ENCODE data around the gene SMCR8. TPM values are rescaled to one million over a fixed set of nuclear protein-coding genes. Genes with fewer than 3 reads are reported as not detected.

Gene SMCR8
- total RNA-seq, 1 experiment from 2014 or later, result 12.7 TPM

- Histone ChIP-seq H3K4me1 (ENCODE audit: low read length) (peaks cover 27% of the 10 kb centered on the region), H3K4me3 (ENCODE audit: low read length) (no peak overlapping the region), H3K36me3 (ENCODE audit: insufficient read depth, low read length) (no peaks in the 10 kb centered on the region; the same call in 1 of the 2 replicates), H3K27ac (ENCODE audit: low read length) (no peak overlapping the region), H3K27me3 (ENCODE audit: low read length) (no peaks in the 10 kb centered on the region), H3K4me2 (ENCODE audit: low read depth, low read length, poor library complexity, severe bottlenecking) (no peak overlapping the region), H3K79me2 (ENCODE audit: low read length) (peaks cover 30% of the 10 kb centered on the region), H3K9me3 (ENCODE audit: low read length) (no peaks in the 10 kb centered on the region), H3K9ac (ENCODE audit: low read length) (no peak overlapping the region), H4K20me1 (ENCODE audit: insufficient read depth, low read depth, low read length) (peaks cover 17% of the 10 kb centered on the region; the same call in 1 of the 2 replicates), H2AFZ (ENCODE audit: low read length) (no peak overlapping the region), H3K9me2 (replicated peaks; ENCODE audit: insufficient read depth, low read length) (no peaks in the 10 kb centered on the region)
- DNase-seq, result no peak
Measured at GRCh38 chr17:18322522-18322921, 7.4 kb downstream of the SMCR8 start.

- Histone ChIP-seq H3K27ac (ENCODE audit: low read length) (no peak overlapping the region), H3K36me3 (ENCODE audit: insufficient read depth, low read length) (no peaks in the 10 kb centered on the region; the same call in 1 of the 2 replicates), H3K9me3 (ENCODE audit: low read length) (no peaks in the 10 kb centered on the region), H3K27me3 (ENCODE audit: low read length) (no peaks in the 10 kb centered on the region), H3K4me1 (ENCODE audit: low read length) (peaks cover 22% of the 10 kb centered on the region), H3K4me3 (ENCODE audit: low read length) (no peak overlapping the region), H4K20me1 (ENCODE audit: insufficient read depth, low read depth, low read length) (peaks cover 17% of the 10 kb centered on the region; the same call in 1 of the 2 replicates), H3K9me2 (replicated peaks; ENCODE audit: insufficient read depth, low read length) (no peaks in the 10 kb centered on the region), H3K9ac (ENCODE audit: low read length) (no peak overlapping the region), H3K79me2 (ENCODE audit: low read length) (peaks cover 26% of the 10 kb centered on the region), H2AFZ (ENCODE audit: low read length) (no peak overlapping the region), H3K4me2 (ENCODE audit: low read depth, low read length, poor library complexity, severe bottlenecking) (no peak overlapping the region)
- peak; percentile 70 for DNase-seq
Measured at GRCh38 chr17:18323007-18323406, 7.9 kb downstream of the SMCR8 start.

GRCh38 chr17:18323507-18324139 lies 8.5 kb downstream of the SMCR8 start:
- Histone ChIP-seq H3K27me3 (ENCODE audit: low read length) (no peaks in the 10 kb centered on the region), H3K4me2 (ENCODE audit: low read depth, low read length, poor library complexity, severe bottlenecking) (no peak overlapping the region), H3K27ac (ENCODE audit: low read length) (no peak overlapping the region), H4K20me1 (ENCODE audit: insufficient read depth, low read depth, low read length) (peaks cover 17% of the 10 kb centered on the region; the same call in 1 of the 2 replicates), H2AFZ (ENCODE audit: low read length) (no peak overlapping the region), H3K9me2 (replicated peaks; ENCODE audit: insufficient read depth, low read length) (no peaks in the 10 kb centered on the region), H3K4me3 (ENCODE audit: low read length) (no peak overlapping the region), H3K9me3 (ENCODE audit: low read length) (no peaks in the 10 kb centered on the region), H3K79me2 (ENCODE audit: low read length) (peaks cover 21% of the 10 kb centered on the region), H3K9ac (ENCODE audit: low read length) (no peak overlapping the region), H3K36me3 (ENCODE audit: insufficient read depth, low read length) (no peaks in the 10 kb centered on the region; the same call in 1 of the 2 replicates), H3K4me1 (ENCODE audit: low read length) (peaks cover 19% of the 10 kb centered on the region)
- DNase-seq, result no peak

GRCh38 chr17:18324140-18325050 lies 9.3 kb downstream of the SMCR8 start:
- H4K20me1 ChIP-seq (ENCODE audit: insufficient read depth, low read depth, low read length), result 0 out of 2 replicates have a peak, but pooled peaks cover 13% of the 10 kb centered on the region
- no peaks in the 10 kb centered on the region; the same call in 1 of the 2 replicates for H3K36me3 ChIP-seq (ENCODE audit: insufficient read depth, low read length)
- no peaks in the 10 kb centered on the region for H3K9me2 ChIP-seq (replicated peaks; ENCODE audit: insufficient read depth, low read length)
- DNase-seq, result no peak
- no peak overlapping the region for H3K4me2 ChIP-seq (ENCODE audit: low read depth, low read length, poor library complexity, severe bottlenecking)
- H3K79me2 ChIP-seq (ENCODE audit: low read length), result peaks cover 13% of the 10 kb centered on the region
- H3K4me1 ChIP-seq (ENCODE audit: low read length), result peaks cover 11% of the 10 kb centered on the region
- H3K27me3 ChIP-seq (ENCODE audit: low read length), result no peaks in the 10 kb centered on the region
- no peak overlapping the region for H3K4me3 ChIP-seq (ENCODE audit: low read length)
- H2AFZ ChIP-seq (ENCODE audit: low read length), result no peak overlapping the region
- no peaks in the 10 kb centered on the region for H3K9me3 ChIP-seq (ENCODE audit: low read length)
- no peak overlapping the region for H3K9ac ChIP-seq (ENCODE audit: low read length)
- no peak overlapping the region for H3K27ac ChIP-seq (ENCODE audit: low read length)

- Histone ChIP-seq H3K27me3 (ENCODE audit: low read length) (no peaks in the 10 kb centered on the region), H3K36me3 (ENCODE audit: insufficient read depth, low read length) (no peaks in the 10 kb centered on the region; the same call in 1 of the 2 replicates)
Measured at GRCh38 chr17:18326039-18326438, 10.9 kb downstream of the SMCR8 start.

GRCh38 chr17:18326572-18326971 lies 11.5 kb downstream of the SMCR8 start:
- Histone ChIP-seq H3K27me3 (ENCODE audit: low read length) (no peaks in the 10 kb centered on the region), H3K36me3 (ENCODE audit: insufficient read depth, low read length) (no peaks in the 10 kb centered on the region; the same call in 1 of the 2 replicates), H3K27ac (ENCODE audit: low read length) (no peak overlapping the region), H3K4me2 (ENCODE audit: low read depth, low read length, poor library complexity, severe bottlenecking) (no peak overlapping the region), H4K20me1 (ENCODE audit: insufficient read depth, low read depth, low read length) (0 out of 2 replicates have a peak, but pooled peaks cover 5% of the 10 kb centered on the region), H3K9me2 (replicated peaks; ENCODE audit: insufficient read depth, low read length) (no peaks in the 10 kb centered on the region), H3K9me3 (ENCODE audit: low read length) (no peaks in the 10 kb centered on the region), H3K4me1 (ENCODE audit: low read length) (peaks cover 11% of the 10 kb centered on the region), H2AFZ (ENCODE audit: low read length) (no peak overlapping the region), H3K9ac (ENCODE audit: low read length) (no peak overlapping the region), H3K4me3 (ENCODE audit: low read length) (no peak overlapping the region), H3K79me2 (ENCODE audit: low read length) (peaks cover 6% of the 10 kb centered on the region; the same call in 1 of the 2 replicates)
- no peak for DNase-seq

More at GRCh38 chr17:18326039-18326438, 10.9 kb downstream of the SMCR8 start:
- no peak overlapping the region for H2AFZ ChIP-seq (ENCODE audit: low read length)
- H3K79me2 ChIP-seq (ENCODE audit: low read length), result peaks cover 6% of the 10 kb centered on the region; the same call in 1 of the 2 replicates
- DNase-seq, result no peak
- H3K4me1 ChIP-seq (ENCODE audit: low read length), result peaks cover 11% of the 10 kb centered on the region
- no peaks in the 10 kb centered on the region for H3K9me2 ChIP-seq (replicated peaks; ENCODE audit: insufficient read depth, low read length)
- no peak overlapping the region for H3K9ac ChIP-seq (ENCODE audit: low read length)
- H3K9me3 ChIP-seq (ENCODE audit: low read length), result no peaks in the 10 kb centered on the region
- H3K27ac ChIP-seq (ENCODE audit: low read length), result no peak overlapping the region
- 0 out of 2 replicates have a peak, but pooled peaks cover 5% of the 10 kb centered on the region for H4K20me1 ChIP-seq (ENCODE audit: insufficient read depth, low read depth, low read length)
- H3K4me2 ChIP-seq (ENCODE audit: low read depth, low read length, poor library complexity, severe bottlenecking), result no peak overlapping the region
- no peak overlapping the region for H3K4me3 ChIP-seq (ENCODE audit: low read length)

- Histone ChIP-seq H4K20me1 (ENCODE audit: insufficient read depth, low read depth, low read length) (0 out of 2 replicates have a peak, but pooled peaks cover 5% of the 10 kb centered on the region), H3K4me3 (ENCODE audit: low read length) (no peak overlapping the region), H3K9ac (ENCODE audit: low read length) (no peak overlapping the region), H3K27ac (ENCODE audit: low read length) (no peak overlapping the region), H2AFZ (ENCODE audit: low read length) (no peak overlapping the region), H3K79me2 (ENCODE audit: low read length) (peaks cover 6% of the 10 kb centered on the region; the same call in 1 of the 2 replicates), H3K9me3 (ENCODE audit: low read length) (no peaks in the 10 kb centered on the region), H3K9me2 (replicated peaks; ENCODE audit: insufficient read depth, low read length) (no peaks in the 10 kb centered on the region), H3K4me2 (ENCODE audit: low read depth, low read length, poor library complexity, severe bottlenecking) (no peak overlapping the region), H3K36me3 (ENCODE audit: insufficient read depth, low read length) (no peaks in the 10 kb centered on the region; the same call in 1 of the 2 replicates), H3K27me3 (ENCODE audit: low read length) (no peaks in the 10 kb centered on the region), H3K4me1 (ENCODE audit: low read length) (peaks cover 11% of the 10 kb centered on the region)
- DNase-seq, result no peak
Measured at GRCh38 chr17:18327093-18327492, 12.0 kb downstream of the SMCR8 start.

- H4K20me1 ChIP-seq (ENCODE audit: insufficient read depth, low read depth, low read length), result 0 out of 2 replicates have a peak, but pooled peaks cover 5% of the 10 kb centered on the region
- H3K36me3 ChIP-seq (ENCODE audit: insufficient read depth, low read length), result no peaks in the 10 kb centered on the region; the same call in 1 of the 2 replicates
- no peak overlapping the region for H3K9ac ChIP-seq (ENCODE audit: low read length)
- no peak overlapping the region for H2AFZ ChIP-seq (ENCODE audit: low read length)
- H3K79me2 ChIP-seq (ENCODE audit: low read length), result peaks cover 4% of the 10 kb centered on the region; the same call in 1 of the 2 replicates
- H3K9me2 ChIP-seq (replicated peaks; ENCODE audit: insufficient read depth, low read length), result no peaks in the 10 kb centered on the region
- no peaks in the 10 kb centered on the region for H3K9me3 ChIP-seq (ENCODE audit: low read length)
- H3K4me1 ChIP-seq (ENCODE audit: low read length), result peaks cover 11% of the 10 kb centered on the region
- H3K4me2 ChIP-seq (ENCODE audit: low read depth, low read length, poor library complexity, severe bottlenecking), result no peak overlapping the region
- no peak overlapping the region for H3K27ac ChIP-seq (ENCODE audit: low read length)
- no peak overlapping the region for H3K4me3 ChIP-seq (ENCODE audit: low read length)
- DNase-seq, result no peak
- H3K27me3 ChIP-seq (ENCODE audit: low read length), result no peaks in the 10 kb centered on the region
Measured at GRCh38 chr17:18327556-18327955, 12.5 kb downstream of the SMCR8 start.

Measured in Karpas-422 (cell line).